LNCaP clone FGC (cell line): ENCODE results near the gene OR4C3.
"Not testable (repeated sequence)": the region's sequence is repeated elsewhere in the genome, so short reads cannot be mapped to it uniquely, and the experiment has no call there.

ENCODE experiments used
- DNase-seq: peaks from one replicate; pipeline ENCODE4 v3.0.0-alpha.2; 2011; ENCODE audit warnings: low read depth
- H3K4me3 ChIP-seq: 2 replicates; pipeline ENCODE4 v1.5.1; 2011; ENCODE audit warnings: mild to moderate bottlenecking, low read depth, low read length, control low read depth
- CTCF ChIP-seq: IDR thresholded peaks from 2 replicates; pipeline ENCODE4 v1.5.1; 2012; ENCODE audit warnings: mild to moderate bottlenecking; ENCODE audit not compliant: control insufficient read depth, insufficient read depth; ENCODE audit errors: extremely low read depth

OR4C3 gene

GRCh38 chr11:48324620-48325019 lies at the start of gene OR4C3:
Gene OR4C3 (plus strand): TSS chr11:48324920. CDS start chr11:48325022, 102 bp downstream.
- not testable (repeated sequence) for DNase-seq, H3K4me3 ChIP-seq

- DNase-seq = no peak
- H3K4me3 ChIP-seq = no peak within 1 kb of the TSS
- no peak for TF ChIP-seq CTCF
These were observed 18.8 kb upstream of the OR4C3 start, which contains the start of gene OR4S1 for GRCh38 chr11:48305923-48306322. Gene OR4S1 (plus strand): TSS chr11:48306223. CDS start chr11:48306223, 0 bp downstream.

GRCh38 chr11:48307760-48308386 lies 16.8 kb upstream of the OR4C3 start:
- DNase-seq = peak; percentile 34
- no peak overlapping the region for H3K4me3 ChIP-seq
- peak; percentile 98 for TF ChIP-seq CTCF

GRCh38 chr11:48313590-48313989 lies 11.1 kb upstream of the OR4C3 start:
- not testable (repeated sequence) for DNase-seq

GRCh38 chr11:48319813-48320212 lies 4.9 kb upstream of the OR4C3 start:
- DNase-seq, H3K4me3 ChIP-seq: not testable (repeated sequence)

More at GRCh38 chr11:48313590-48313989, 11.1 kb upstream of the OR4C3 start:
- not testable (repeated sequence) for H3K4me3 ChIP-seq

- no peak for DNase-seq
- TF ChIP-seq CTCF = no peak
- H3K4me3 ChIP-seq = no peak overlapping the region
These were observed 16.7 kb downstream of the OR4C3 start for GRCh38 chr11:48341466-48341865.

- not testable (repeated sequence) for DNase-seq, H3K4me3 ChIP-seq
These were observed 17.8 kb downstream of the OR4C3 start for GRCh38 chr11:48342505-48342904.

- not testable (repeated sequence) for DNase-seq, H3K4me3 ChIP-seq
These were observed 21.6 kb downstream of the OR4C3 start for GRCh38 chr11:48346286-48346685.

- no peak for TF ChIP-seq CTCF
- no peak for DNase-seq
These were observed 29.3 kb downstream of the OR4C3 start for GRCh38 chr11:48354013-48354412.

GRCh38 chr11:48354677-48355076 lies 30.0 kb downstream of the OR4C3 start:
- TF ChIP-seq CTCF = no peak
- no peak for DNase-seq
- no peak overlapping the region for H3K4me3 ChIP-seq

More at GRCh38 chr11:48354013-48354412, 29.3 kb downstream of the OR4C3 start:
- H3K4me3 ChIP-seq = no peak overlapping the region

GRCh38 chr11:48361289-48361688 lies 36.6 kb downstream of the OR4C3 start:
- DNase-seq, H3K4me3 ChIP-seq: not testable (repeated sequence)
